ENCODE results near the gene ADGRA1.

DNA sequence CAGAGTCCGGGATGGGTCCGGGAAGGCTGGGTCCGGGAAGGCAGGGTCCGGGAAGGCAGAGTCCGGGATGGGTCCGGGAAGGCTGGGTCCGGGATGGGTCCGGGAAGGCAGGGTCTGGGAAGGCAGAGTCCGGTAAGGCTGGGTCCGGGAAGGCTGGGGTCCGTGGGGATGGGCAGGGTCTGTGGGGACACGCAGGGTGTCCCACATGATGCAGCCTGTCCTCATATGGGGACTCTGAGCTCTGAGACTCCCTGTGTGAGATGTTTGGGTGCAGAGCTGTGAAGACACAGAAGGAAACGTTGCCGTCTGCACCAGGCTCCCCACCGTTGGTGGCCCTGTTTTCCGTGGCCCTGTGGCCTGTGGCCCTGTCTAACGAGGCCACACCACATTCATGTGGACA is 45.7 kb upstream of the ADGRA1 start:
- TF ChIP-seq STAT3 (IDR thresholded peaks at IDR 0.05; ENCODE audit: low read depth, low read length): no peak
- TF ChIP-seq, protein P1, sequence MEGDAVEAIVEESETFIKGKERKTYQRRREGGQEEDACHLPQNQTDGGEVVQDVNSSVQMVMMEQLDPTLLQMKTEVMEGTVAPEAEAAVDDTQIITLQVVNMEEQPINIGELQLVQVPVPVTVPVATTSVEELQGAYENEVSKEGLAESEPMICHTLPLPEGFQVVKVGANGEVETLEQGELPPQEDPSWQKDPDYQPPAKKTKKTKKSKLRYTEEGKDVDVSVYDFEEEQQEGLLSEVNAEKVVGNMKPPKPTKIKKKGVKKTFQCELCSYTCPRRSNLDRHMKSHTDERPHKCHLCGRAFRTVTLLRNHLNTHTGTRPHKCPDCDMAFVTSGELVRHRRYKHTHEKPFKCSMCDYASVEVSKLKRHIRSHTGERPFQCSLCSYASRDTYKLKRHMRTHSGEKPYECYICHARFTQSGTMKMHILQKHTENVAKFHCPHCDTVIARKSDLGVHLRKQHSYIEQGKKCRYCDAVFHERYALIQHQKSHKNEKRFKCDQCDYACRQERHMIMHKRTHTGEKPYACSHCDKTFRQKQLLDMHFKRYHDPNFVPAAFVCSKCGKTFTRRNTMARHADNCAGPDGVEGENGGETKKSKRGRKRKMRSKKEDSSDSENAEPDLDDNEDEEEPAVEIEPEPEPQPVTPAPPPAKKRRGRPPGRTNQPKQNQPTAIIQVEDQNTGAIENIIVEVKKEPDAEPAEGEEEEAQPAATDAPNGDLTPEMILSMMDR (IDR thresholded peaks at IDR 0.05 in 2 of 3, conservative IDR thresholded peaks at IDR 0.05 in 1 of 3; ENCODE audit: control insufficient read depth in 2 of 3, extremely low read depth in 1 of 3, insufficient read depth in 1 of 3, low read depth in 3 of 3, low read length in 3 of 3): no peak
- TF ChIP-seq PAX8 (IDR thresholded peaks at IDR 0.05): no peak
- TF ChIP-seq IKZF1 (conservative IDR thresholded peaks at IDR 0.05): no peak
- TF ChIP-seq CEBPB (IDR thresholded peaks at IDR 0.05; ENCODE audit: borderline replicate concordance in 1 of 2, low read depth in 2 of 2, low read length in 2 of 2): no peak
- TF ChIP-seq, protein P2, sequence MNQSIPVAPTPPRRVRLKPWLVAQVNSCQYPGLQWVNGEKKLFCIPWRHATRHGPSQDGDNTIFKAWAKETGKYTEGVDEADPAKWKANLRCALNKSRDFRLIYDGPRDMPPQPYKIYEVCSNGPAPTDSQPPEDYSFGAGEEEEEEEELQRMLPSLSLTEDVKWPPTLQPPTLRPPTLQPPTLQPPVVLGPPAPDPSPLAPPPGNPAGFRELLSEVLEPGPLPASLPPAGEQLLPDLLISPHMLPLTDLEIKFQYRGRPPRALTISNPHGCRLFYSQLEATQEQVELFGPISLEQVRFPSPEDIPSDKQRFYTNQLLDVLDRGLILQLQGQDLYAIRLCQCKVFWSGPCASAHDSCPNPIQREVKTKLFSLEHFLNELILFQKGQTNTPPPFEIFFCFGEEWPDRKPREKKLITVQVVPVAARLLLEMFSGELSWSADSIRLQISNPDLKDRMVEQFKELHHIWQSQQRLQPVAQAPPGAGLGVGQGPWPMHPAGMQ (IDR thresholded peaks at IDR 0.05; ENCODE audit: borderline replicate concordance): no peak
- no peak for TF ChIP-seq BRCA1 (IDR thresholded peaks at IDR 0.05; ENCODE audit: low read depth, low read length)
- no peak for TF ChIP-seq POU2F2 (IDR thresholded peaks at IDR 0.05; ENCODE audit: borderline replicate concordance, low read depth, low read length)
